K562 (cell line): Measurements from ENCODE around the gene FAM98C. TPM values are rescaled to one million over a fixed set of nuclear protein-coding genes. Genes with fewer than 3 reads are reported as not detected.

Experiments
- COPS2 ChIP-seq: fragments of 450-650 bp; conservative IDR thresholded peaks from 2 replicates; pipeline ENCODE4 v1.6.1; 2016; ENCODE audit warnings: mild to moderate bottlenecking, moderate library complexity
- EP400 ChIP-seq: fragments of 450-650 bp; IDR thresholded peaks from 2 replicates; pipeline ENCODE4 v1.6.1; 2017; ENCODE audit warnings: antibody characterized with exemption, mild to moderate bottlenecking, moderate library complexity
- GMEB1 ChIP-seq: fragments of 250-450 bp; sonication (Bioruptor Pico); IDR thresholded peaks from 2 replicates; pipeline ENCODE4 v1.4.0; 2020; ENCODE audit warnings: mild to moderate bottlenecking
- KLF1 ChIP-seq: fragments of 450-650 bp; IDR thresholded peaks from 2 replicates; pipeline ENCODE4 v1.6.1; 2016; ENCODE audit warnings: missing genetic modification characterization, missing compliant biosample characterization
- LEF1 ChIP-seq: fragments of 450-650 bp; IDR thresholded peaks from 2 replicates; pipeline ENCODE4 v1.6.1; 2016; ENCODE audit warnings: mild to moderate bottlenecking
- PCBP1 ChIP-seq: fragments of 200-400 bp; formaldehyde crosslinking; IDR thresholded peaks from 2 replicates; pipeline ENCODE4 v1.6.1; 2018; ENCODE audit warnings: mild to moderate bottlenecking, low read depth, low read length; ENCODE audit not compliant: poor library complexity, severe bottlenecking
- PHF8 ChIP-seq: fragments of 200-600 bp; sonication (generic); IDR thresholded peaks from 2 replicates; pipeline ENCODE4 v1.6.1; 2012; ENCODE audit warnings: mixed run types, mild to moderate bottlenecking, inconsistent platforms, low read length, moderate library complexity, borderline replicate concordance
- POLR2AphosphoS5 ChIP-seq: IDR thresholded peaks from 2 replicates; pipeline ENCODE4 v1.6.1; 2011; ENCODE audit warnings: mild to moderate bottlenecking, low read depth, low read length, moderate library complexity; ENCODE audit not compliant: control insufficient read depth, insufficient read depth
- SAFB2 ChIP-seq: fragments of 200-400 bp; formaldehyde crosslinking; IDR thresholded peaks from 2 replicates; pipeline ENCODE4 v1.6.1; 2018; ENCODE audit warnings: borderline replicate concordance, low read length, low read depth, moderate library complexity; ENCODE audit not compliant: severe bottlenecking
- SPI1 ChIP-seq: IDR thresholded peaks from 2 replicates; pipeline ENCODE4 v1.6.1; 2011; ENCODE audit warnings: low read depth, low read length, control low read depth, borderline replicate concordance
- TCFL5 ChIP-seq: fragments of 250-450 bp; sonication (Bioruptor Pico); conservative IDR thresholded peaks from 2 replicates; pipeline ENCODE4 v1.6.1; 2021; ENCODE audit warnings: mild to moderate bottlenecking, moderate library complexity, matching md5 sums
- ZBTB34 ChIP-seq: fragments of 250-450 bp; sonication (Bioruptor Pico); IDR thresholded peaks from 2 replicates; pipeline ENCODE4 v1.8.0; 2021; ENCODE audit warnings: mild to moderate bottlenecking, moderate library complexity
- ZNF395 ChIP-seq: fragments of 200-800 bp; sonication (Bioruptor generic); IDR thresholded peaks from 2 replicates; pipeline ENCODE4 v1.6.1; 2017; ENCODE audit warnings: missing genetic modification characterization, missing compliant biosample characterization
- ZNF740 ChIP-seq, 3 experiments: fragments of 200-800 bp in 1 of 3; sonication (Bioruptor generic) in 1 of 3; sonication (generic) in 1 of 3; formaldehyde crosslinking in 1 of 3; IDR thresholded peaks; 2 replicates each; pipeline versions ENCODE4 v1.6.1 to v1.8.0; 2016 to 2022; ENCODE audit warnings: mild to moderate bottlenecking in 2 of 3, missing compliant biosample characterization in 2 of 3, missing genetic modification characterization in 2 of 3, missing genetic modification reagents in 1 of 3
- polyA plus RNA-seq, 8 experiments: library from polyadenylated mRNA; depleted of rRNA in 4 of 8; stranded (reverse) in 5 of 8; unstranded in 3 of 8; fragments of >200 nt; fragmentation: Nextera tagmentation in 2 of 8; fragmentation: Illumina TruSeq in 1 of 8; extraction: Ambion mirVana in 2 of 8; extraction: Trizol in 1 of 8; gene quantifications; 2 replicates each; pipeline versions ENCODE4 v1.2.1 to v1.2.3, GENCODE V29; 2011 to 2014; ENCODE audit warnings: inconsistent platforms in 1 of 8, missing spikeins in 1 of 8
- total RNA-seq, 7 experiments: library from RNA; depleted of rRNA in 6 of 7; stranded (reverse); fragments of >200 nt in 6 of 7; fragmentation: Illumina TruSeq in 2 of 7; extraction: Trizol in 2 of 7; gene quantifications; 2 replicates each; pipeline versions ENCODE4 v1.2.1 to v1.2.3, GENCODE V29; 2011 to 2021; ENCODE audit warnings: low replicate concordance in 1 of 7

Gene FAM98C
- total and polyA plus RNA-seq, 9 of the 15 experiments (the other 6 are each of a cell fraction or from before 2014, with no cell fraction given): 1.7 to 43.8 (median 13.7) TPM

- TF ChIP-seq SAFB2 (no peak), LEF1 (peak; percentile 42; the same call in 1 of the 2 replicates), KLF1 (peak; percentile 47; the same call in 1 of the 2 replicates), SPI1 (peak; percentile 88), PCBP1 (peak; percentile 65), ZNF740 (CRISPR knock-in tag; IDR thresholded peaks at IDR 0.05) (no peak), ZNF740 (tag; IDR thresholded peaks at IDR 0.05) (no peak), PHF8 (peak; percentile 26; the same call in 1 of the 2 replicates), EP400 (peak; percentile 63), ZBTB34 (CRISPR knock-in tag) (no peak), GMEB1 (CRISPR knock-in tag) (peak; percentile 57), POLR2AphosphoS5 (no peak), TCFL5 (CRISPR knock-in tag) (no peak), ZNF395 (CRISPR knock-in tag) (no peak), COPS2 (no peak)
Observed at GRCh38 chr19:38417544-38418506, 14.9 kb downstream of the FAM98C start (continued).
